HS-5 (cell line): Measurements from ENCODE around the gene HSF2.

ENCODE experiments used
- DNase-seq: peaks from one replicate; pipeline ENCODE4 v3.0.0-alpha.2; 2012; ENCODE audit warnings: low read depth

HSF2 gene, protein sequence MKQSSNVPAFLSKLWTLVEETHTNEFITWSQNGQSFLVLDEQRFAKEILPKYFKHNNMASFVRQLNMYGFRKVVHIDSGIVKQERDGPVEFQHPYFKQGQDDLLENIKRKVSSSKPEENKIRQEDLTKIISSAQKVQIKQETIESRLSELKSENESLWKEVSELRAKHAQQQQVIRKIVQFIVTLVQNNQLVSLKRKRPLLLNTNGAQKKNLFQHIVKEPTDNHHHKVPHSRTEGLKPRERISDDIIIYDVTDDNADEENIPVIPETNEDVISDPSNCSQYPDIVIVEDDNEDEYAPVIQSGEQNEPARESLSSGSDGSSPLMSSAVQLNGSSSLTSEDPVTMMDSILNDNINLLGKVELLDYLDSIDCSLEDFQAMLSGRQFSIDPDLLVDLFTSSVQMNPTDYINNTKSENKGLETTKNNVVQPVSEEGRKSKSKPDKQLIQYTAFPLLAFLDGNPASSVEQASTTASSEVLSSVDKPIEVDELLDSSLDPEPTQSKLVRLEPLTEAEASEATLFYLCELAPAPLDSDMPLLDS

GRCh38 chr6:122399348-122400120, at the start of gene HSF2:
HSF2 (plus strand) TSS chr6:122399652; CDS start chr6:122399738, 86 bp downstream.
- peak; percentile 88 for DNase-seq

- no peak for DNase-seq
Observed at GRCh38 chr6:122352981-122353664, 46.3 kb upstream of the HSF2 start.

- DNase-seq: no peak
Observed at GRCh38 chr6:122360809-122361208, 38.6 kb upstream of the HSF2 start.

DNA sequence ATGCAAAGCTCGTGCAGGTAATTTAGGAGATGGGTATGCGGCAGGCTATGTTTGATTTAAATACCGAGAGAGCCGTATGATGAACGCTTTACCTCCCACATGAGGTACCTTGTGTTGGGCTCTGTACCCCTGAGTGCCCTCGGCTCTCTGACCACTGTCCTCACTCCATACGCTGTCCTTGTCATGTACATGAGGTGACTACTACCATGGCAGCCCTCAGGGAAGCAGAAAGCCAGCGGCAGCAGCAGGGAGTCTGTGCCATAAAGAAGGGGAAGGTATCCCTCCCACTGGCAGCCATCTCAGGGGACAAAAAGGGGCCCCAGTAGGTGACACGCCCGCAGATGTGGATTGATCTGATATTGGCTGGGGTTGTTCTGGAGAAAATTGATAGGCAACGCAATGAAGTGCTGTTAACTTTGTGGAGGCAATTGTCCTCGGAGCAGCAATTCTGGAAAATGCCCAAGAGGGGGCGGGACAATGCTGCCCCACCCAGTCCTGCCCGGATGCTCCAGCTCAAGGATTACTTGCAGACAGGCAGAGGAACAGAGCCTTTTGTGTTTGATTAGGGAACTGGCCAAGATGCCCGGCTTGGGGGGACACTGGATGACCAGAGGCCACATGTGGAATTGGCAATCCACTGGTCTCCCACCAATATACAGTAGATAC, 38.0 kb upstream of the HSF2 start:
- no peak for DNase-seq

DNA sequence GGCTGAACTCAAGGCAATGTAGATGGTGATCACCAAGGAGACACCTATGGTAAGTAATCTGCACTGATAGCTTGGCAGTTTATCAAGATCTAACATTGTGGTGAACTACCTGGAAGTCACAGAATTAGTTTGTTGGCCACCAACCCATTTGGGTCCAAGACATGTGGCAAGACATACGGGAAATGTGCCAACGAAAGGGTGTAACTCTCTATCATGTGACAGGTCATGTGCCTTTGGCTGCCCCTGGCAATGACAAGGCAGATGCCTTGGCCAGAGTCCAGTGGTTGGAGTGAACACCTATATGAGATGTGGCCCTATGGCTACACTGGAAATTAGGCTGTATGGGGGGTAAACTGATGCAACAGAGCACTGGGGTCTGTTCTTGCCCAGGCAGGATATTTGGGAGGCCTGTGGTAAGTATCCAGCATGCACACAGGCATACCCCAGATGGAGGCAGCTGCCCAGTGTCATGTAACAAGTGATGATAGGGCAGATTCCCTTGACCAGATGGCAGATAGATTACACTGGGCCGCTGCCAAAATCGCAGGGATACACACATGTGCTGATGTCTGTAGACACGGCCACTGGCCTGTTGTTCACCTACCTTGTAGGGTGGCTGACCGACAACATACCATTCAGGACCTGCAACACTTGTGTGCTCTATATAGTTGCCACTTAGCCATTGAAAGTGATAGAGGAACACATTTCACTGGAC, 35.5 kb upstream of the HSF2 start:
- DNase-seq: no peak

DNA sequence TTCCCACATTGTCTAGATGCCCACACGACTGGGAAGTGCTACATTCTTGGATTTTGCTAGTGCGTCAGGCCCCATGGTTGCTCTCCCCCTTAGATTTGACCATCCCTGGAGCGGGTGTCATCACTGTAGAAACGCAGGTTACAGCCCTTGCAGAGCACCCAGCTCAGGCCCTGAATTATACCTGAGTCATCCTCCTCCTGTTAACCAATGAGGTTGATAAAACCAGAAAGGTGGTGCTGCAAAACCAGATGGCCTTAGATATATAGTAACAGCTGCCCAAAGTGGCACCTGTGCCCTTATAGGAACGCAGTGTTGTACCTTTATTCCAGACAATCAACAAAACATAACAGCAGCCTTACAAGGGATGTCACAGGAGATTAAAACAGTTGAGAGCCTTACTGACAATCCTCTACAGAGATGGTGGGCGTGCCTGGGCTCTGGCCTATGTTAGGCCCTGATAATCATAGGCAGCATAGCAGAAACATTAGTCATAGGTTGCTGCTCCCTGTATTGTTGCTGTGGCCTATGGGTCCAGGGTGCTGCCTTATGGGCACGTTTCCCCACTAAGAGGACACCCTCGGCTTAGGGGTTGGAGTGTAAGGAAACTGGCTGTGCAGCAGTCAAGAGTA, 33.6 kb upstream of the HSF2 start:
- no peak for DNase-seq

DNA sequence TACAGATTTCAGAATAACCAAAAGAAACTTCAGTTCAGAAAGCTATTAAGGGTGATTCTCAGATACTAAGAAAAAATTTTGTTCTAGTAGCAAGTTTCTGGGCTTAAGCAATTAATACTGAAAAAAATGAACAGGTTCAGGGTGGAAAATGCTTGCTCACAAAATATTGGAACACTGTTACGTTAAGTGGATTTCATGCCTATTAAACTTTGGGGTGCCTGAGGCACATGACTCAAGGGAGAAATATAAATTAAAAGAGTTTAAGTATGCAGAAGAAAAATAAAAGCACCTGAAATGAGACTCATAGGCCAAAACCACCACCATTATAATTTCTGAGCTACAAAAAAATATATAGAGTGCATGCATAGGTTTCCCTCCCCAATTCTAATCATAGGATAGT, 32.3 kb upstream of the HSF2 start:
- no peak for DNase-seq

GRCh38 chr6:122369536-122369935, 29.9 kb upstream of the HSF2 start:
- DNase-seq: no peak

DNA sequence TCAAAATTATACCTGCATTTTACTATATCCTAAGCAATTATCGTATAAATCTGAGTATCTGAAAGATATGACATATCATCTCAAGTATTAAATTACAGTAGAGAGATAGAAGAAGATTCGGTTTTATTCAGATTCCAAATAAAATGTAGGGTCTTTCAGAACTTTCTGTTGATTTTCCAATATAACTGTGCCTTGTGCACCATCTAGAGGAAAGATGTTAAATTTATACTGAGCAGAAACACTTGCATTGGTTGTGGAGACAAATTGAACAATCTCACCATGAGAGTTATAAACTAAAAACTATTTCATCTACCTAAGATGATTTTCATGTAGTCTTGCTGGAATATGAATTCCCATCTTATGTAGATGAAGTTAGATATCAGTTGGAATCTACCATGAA, 26.8 kb upstream of the HSF2 start:
- no peak for DNase-seq

- no peak for DNase-seq
Observed at GRCh38 chr6:122374307-122374706, 25.1 kb upstream of the HSF2 start.

GRCh38 chr6:122376246-122376645, 23.2 kb upstream of the HSF2 start:
- no peak for DNase-seq

DNA sequence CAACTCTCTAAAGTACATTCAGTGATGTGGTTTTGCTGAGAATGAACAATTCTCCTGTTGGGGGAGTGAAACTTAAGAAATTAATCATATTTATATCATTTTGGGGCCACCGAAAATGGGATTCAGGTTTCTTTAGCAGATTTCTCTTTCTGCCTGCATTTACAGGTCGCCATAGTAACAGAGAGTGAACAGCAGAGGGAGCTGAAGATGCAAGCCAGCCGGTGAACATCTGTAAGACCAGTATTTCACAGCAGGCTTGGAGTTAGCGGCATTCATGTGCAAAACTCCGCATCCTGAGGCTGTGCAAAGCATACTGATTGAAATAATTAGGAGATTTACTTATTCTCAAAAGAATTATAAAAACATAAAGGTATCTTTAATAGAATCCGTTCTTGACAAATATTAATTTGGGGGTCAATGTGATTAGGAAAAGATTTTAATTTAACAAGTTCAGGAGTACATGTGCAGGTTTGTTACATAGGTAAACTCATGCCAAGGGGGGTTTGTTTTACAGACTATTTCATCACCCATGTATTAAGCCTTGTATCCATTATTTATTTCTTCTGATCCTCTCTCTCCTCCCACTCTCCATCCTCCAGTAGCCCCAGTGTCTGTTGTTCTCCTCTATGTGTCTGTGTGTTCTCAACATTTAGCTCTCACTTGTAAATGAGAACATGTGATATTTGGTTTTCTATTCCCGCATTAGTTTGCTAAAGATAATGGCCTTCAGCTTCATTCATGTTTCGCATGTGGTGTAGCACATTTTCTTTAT, 17.8 kb upstream of the HSF2 start:
- DNase-seq: no peak

- no peak for DNase-seq
Observed at GRCh38 chr6:122385857-122386612, 13.4 kb upstream of the HSF2 start.

- DNase-seq: no peak
Observed at GRCh38 chr6:122388945-122389344, 10.5 kb upstream of the HSF2 start.

DNA sequence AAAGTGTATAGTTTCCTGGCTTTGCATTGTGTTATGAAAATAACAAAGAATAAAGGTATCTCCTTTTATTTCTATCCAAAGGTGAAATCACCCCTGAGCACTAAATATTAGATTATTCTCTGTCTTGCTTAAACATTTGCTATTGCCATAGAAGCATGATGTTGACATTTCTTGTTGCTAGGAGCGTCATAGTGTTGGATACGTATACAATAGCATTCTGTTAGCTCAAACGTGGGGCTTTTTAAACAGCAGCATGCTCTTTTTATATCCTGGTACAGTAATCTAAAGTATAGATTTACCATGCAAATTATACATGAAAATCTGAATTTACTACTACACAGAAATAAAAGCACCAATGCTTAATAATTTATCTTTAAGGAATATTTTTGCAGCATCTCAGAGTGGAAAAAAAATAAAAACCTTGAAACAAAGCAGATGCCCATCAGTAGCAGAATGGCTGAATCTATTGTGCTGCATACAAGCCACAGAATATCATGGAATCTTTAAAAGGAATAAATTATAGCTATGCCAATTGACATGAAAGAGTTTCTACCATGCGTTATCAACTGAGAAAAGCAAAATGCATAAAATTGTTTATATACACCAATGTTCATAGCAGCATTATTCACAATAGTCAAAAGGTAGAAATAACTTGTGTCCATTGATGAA, 9.6 kb upstream of the HSF2 start:
- no peak for DNase-seq

DNA sequence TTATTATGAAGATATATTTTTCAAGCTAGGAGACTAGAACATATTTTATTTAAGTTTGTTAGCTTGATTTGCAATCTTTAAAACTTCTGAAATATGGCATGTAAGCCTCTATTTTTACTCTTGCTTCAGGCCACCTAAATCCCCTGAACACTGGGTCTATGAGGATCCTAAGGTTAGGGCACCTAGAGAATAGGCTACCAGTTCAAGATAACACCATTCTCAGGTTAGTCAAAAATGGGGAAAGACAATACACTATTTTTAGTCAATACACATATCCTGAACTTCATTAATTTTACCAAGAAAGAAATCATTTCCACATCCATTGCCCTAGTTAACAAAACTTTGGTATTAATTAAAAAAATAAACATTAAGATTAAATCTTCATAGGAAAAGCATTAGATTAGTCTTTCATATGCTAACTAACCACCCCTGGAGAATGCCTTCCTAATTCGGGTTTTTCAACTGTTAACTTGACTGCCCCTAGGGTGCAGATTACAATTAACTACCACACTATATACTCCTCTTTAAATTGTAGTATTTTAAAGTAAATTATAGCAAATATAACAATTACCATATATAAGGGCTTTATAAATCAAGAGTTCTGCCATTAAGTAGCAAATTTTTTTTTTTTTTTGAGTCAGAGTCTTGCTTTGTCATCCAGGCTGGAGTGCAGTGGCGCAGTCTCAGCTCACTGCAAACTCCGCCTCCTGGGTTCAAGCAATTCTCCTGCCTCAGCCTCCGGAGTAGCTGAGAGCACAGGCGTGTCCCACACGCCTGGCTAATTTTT, 6.7 kb upstream of the HSF2 start:
- no peak for DNase-seq

DNA sequence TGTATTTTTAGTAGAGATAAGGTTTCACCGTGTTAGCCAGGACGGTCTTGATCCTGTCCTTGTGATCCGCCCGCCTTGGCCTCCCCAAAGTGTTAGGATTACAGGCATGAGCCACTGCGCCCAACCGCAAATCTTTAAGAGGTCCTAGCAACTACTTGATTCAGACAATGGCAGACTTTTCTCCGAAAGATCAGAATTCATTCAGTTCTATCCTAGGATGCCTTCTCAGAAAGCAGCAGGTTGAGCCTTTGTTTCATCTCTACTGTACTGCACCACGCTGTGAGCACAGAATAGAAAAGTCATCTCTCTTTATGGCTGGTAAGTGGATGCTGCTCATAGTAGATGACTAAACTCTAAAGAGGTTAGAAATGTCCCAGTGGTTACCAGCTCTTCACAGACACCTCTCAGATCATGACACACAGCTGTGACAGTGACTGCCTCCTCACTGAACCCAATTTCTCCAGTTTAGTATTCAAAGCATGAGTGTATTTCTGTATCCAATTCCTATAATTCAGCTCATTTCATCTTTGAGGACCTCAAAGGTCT, 6.0 kb upstream of the HSF2 start:
- no peak for DNase-seq

GRCh38 chr6:122394016-122394415, 5.4 kb upstream of the HSF2 start:
- DNase-seq: no peak
